DND-41 (cell line): ENCODE measurements around the gene CTNNA3.

Source experiments
- ATAC-seq: fragments of 200-7000 bp; cut with Tn5 transposase; 3 replicates; pipeline ENCODE4 v1.9.1; 2021; ENCODE audit warnings: low read depth; ENCODE audit not compliant: insufficient read depth
- DNase-seq: peaks from one replicate; pipeline ENCODE4 v3.0.0-alpha.2; 2020
- H2AFZ ChIP-seq: 2 replicates; pipeline ENCODE4 v1.6.0; 2012; ENCODE audit warnings: low read depth, low read length
- H3K27ac ChIP-seq: 2 replicates; pipeline ENCODE4 v1.5.1; 2012; ENCODE audit warnings: low read length, inconsistent platforms
- H3K27me3 ChIP-seq: fragments of 200-600 bp; sonication (generic); 2 replicates; pipeline ENCODE4 v1.6.0; 2012; ENCODE audit warnings: low read length, mild to moderate bottlenecking, inconsistent platforms; ENCODE audit not compliant: insufficient read depth, poor library complexity
- H3K36me3 ChIP-seq: 2 replicates; pipeline ENCODE4 v1.5.1; 2012; ENCODE audit warnings: low read length, inconsistent platforms; ENCODE audit not compliant: insufficient read depth
- H3K4me1 ChIP-seq: 2 replicates; pipeline ENCODE4 v1.5.1; 2012; ENCODE audit warnings: mild to moderate bottlenecking, low read length; ENCODE audit not compliant: insufficient read depth
- H3K4me2 ChIP-seq: 2 replicates; pipeline ENCODE4 v1.6.0; 2012; ENCODE audit warnings: mild to moderate bottlenecking, moderate library complexity, low read length, inconsistent platforms; ENCODE audit not compliant: insufficient read depth
- H3K4me3 ChIP-seq, 2 experiments: fragments of 200-600 bp in 1 of 2; shearing (Covaris generic) in 1 of 2; 2 replicates each; pipeline ENCODE4 v1.5.1; 2012 to 2016; ENCODE audit warnings: inconsistent platforms in 2 of 2, low read length in 2 of 2, mild to moderate bottlenecking in 2 of 2, low read depth in 1 of 2, moderate library complexity in 1 of 2
- H3K79me2 ChIP-seq: 2 replicates; pipeline ENCODE4 v1.6.0; 2012; ENCODE audit warnings: low read length, inconsistent platforms; ENCODE audit not compliant: insufficient read depth
- H3K9ac ChIP-seq: 2 replicates; pipeline ENCODE4 v1.6.0; 2012; ENCODE audit warnings: low read depth, mild to moderate bottlenecking, inconsistent platforms, low read length, moderate library complexity
- H3K9me3 ChIP-seq: 2 replicates; pipeline ENCODE4 v1.5.1; 2012; ENCODE audit warnings: low read length, moderate library complexity, mild to moderate bottlenecking, inconsistent platforms; ENCODE audit not compliant: insufficient read depth, severe bottlenecking
- H4K20me1 ChIP-seq: 2 replicates; pipeline ENCODE4 v1.6.0; 2012; ENCODE audit warnings: low read length; ENCODE audit not compliant: insufficient read depth
- CTCF ChIP-seq: IDR thresholded peaks from 2 replicates; pipeline ENCODE4 v1.5.1; 2012; ENCODE audit warnings: borderline replicate concordance, low read length, moderate library complexity, mild to moderate bottlenecking; ENCODE audit not compliant: poor library complexity, severe bottlenecking; ENCODE audit errors: extremely low read depth
- EZH2 ChIP-seq: IDR thresholded peaks from 3 replicates; pipeline ENCODE4 v1.6.1; 2012; ENCODE audit warnings: borderline replicate concordance, low read depth, mild to moderate bottlenecking, moderate library complexity, low read length, inconsistent platforms; ENCODE audit not compliant: severe bottlenecking

Gene CTNNA3

GRCh38 chr10:66265398-66265797 lies 1430.6 kb downstream of the CTNNA3 start:
- no peak for ATAC-seq
- Histone ChIP-seq H3K27ac (no peak overlapping the region), H3K9ac (no peak overlapping the region), H3K27me3 (no peaks in the 10 kb centered on the region), H3K4me1 (no peaks in the 10 kb centered on the region), H4K20me1 (no peaks in the 10 kb centered on the region), H3K4me3 (no peak overlapping the region), H3K9me3 (no peaks in the 10 kb centered on the region), H3K4me2 (no peak overlapping the region), H3K79me2 (no peaks in the 10 kb centered on the region), H3K36me3 (no peaks in the 10 kb centered on the region), H2AFZ (no peak overlapping the region)
- no peak for DNase-seq
- TF ChIP-seq CTCF (no peak), EZH2 (no peak)

GRCh38 chr10:66259836-66260235 lies 1436.2 kb downstream of the CTNNA3 start:
- Histone ChIP-seq H3K9me3 (no peaks in the 10 kb centered on the region), H3K27ac (no peak overlapping the region), H3K4me1 (no peaks in the 10 kb centered on the region), H4K20me1 (no peaks in the 10 kb centered on the region), H3K4me2 (no peak overlapping the region), H3K9ac (no peak overlapping the region), H3K36me3 (no peaks in the 10 kb centered on the region), H3K79me2 (no peaks in the 10 kb centered on the region), H3K4me3 (no peak overlapping the region), H3K27me3 (no peaks in the 10 kb centered on the region), H2AFZ (no peak overlapping the region)
- DNase-seq: no peak
- ATAC-seq: no peak
- TF ChIP-seq EZH2 (no peak), CTCF (no peak)

- Histone ChIP-seq H3K4me3 (no peak overlapping the region), H3K9ac (no peak overlapping the region), H3K36me3 (no peaks in the 10 kb centered on the region), H3K4me2 (no peak overlapping the region), H3K9me3 (no peaks in the 10 kb centered on the region), H3K4me1 (no peaks in the 10 kb centered on the region), H2AFZ (no peak overlapping the region), H3K27ac (no peak overlapping the region), H3K79me2 (no peaks in the 10 kb centered on the region), H3K27me3 (no peaks in the 10 kb centered on the region), H4K20me1 (no peaks in the 10 kb centered on the region)
- DNase-seq (no peak), ATAC-seq (no peak)
- no peak for TF ChIP-seq EZH2
- TF ChIP-seq CTCF: no peak
Observed at GRCh38 chr10:66258693-66259092, 1437.3 kb downstream of the CTNNA3 start.

GRCh38 chr10:66257801-66258200 lies 1438.2 kb downstream of the CTNNA3 start:
- ATAC-seq (no peak), DNase-seq (no peak)
- no peaks in the 10 kb centered on the region for H3K9me3 ChIP-seq
- H3K4me3 ChIP-seq: no peak overlapping the region
- no peaks in the 10 kb centered on the region for H4K20me1 ChIP-seq
- H3K27me3 ChIP-seq: no peaks in the 10 kb centered on the region
- no peak overlapping the region for H3K4me2 ChIP-seq
- no peaks in the 10 kb centered on the region for H3K36me3 ChIP-seq
- no peaks in the 10 kb centered on the region for H3K79me2 ChIP-seq
- no peak overlapping the region for H3K9ac ChIP-seq
- TF ChIP-seq CTCF (no peak), EZH2 (no peak)
- H2AFZ ChIP-seq: no peak overlapping the region
- no peaks in the 10 kb centered on the region for H3K4me1 ChIP-seq
- no peak overlapping the region for H3K27ac ChIP-seq
